Measurements from ENCODE around the gene USH1G. TPM values are rescaled to one million over a fixed set of nuclear protein-coding genes. Genes with fewer than 3 reads are reported as not detected.

The USH1G gene
- total and polyA plus RNA-seq, 2 of the 13 experiments (the other 11 are each of a cell fraction or from before 2014, with no cell fraction given), result 0.04 TPM; not detected in 1

GRCh38 chr17:74947041-74947754 is 24.1 kb upstream of the USH1G start:
- no peak overlapping the region for H3K4me3 ChIP-seq (replicated peaks in 1 of 3; ENCODE audit: insufficient read depth in 1 of 3, low read depth in 2 of 3, low read length in 3 of 3)
- POLR2A ChIA-PET, result no interaction called here
- H2AFZ ChIP-seq (ENCODE audit: low read length), result no peak overlapping the region
- peak; percentile 97 for TF ChIP-seq ZNF329 (CRISPR knock-in tag; IDR thresholded peaks at IDR 0.05; ENCODE audit: low read depth)
- TF ChIP-seq, protein P1, sequence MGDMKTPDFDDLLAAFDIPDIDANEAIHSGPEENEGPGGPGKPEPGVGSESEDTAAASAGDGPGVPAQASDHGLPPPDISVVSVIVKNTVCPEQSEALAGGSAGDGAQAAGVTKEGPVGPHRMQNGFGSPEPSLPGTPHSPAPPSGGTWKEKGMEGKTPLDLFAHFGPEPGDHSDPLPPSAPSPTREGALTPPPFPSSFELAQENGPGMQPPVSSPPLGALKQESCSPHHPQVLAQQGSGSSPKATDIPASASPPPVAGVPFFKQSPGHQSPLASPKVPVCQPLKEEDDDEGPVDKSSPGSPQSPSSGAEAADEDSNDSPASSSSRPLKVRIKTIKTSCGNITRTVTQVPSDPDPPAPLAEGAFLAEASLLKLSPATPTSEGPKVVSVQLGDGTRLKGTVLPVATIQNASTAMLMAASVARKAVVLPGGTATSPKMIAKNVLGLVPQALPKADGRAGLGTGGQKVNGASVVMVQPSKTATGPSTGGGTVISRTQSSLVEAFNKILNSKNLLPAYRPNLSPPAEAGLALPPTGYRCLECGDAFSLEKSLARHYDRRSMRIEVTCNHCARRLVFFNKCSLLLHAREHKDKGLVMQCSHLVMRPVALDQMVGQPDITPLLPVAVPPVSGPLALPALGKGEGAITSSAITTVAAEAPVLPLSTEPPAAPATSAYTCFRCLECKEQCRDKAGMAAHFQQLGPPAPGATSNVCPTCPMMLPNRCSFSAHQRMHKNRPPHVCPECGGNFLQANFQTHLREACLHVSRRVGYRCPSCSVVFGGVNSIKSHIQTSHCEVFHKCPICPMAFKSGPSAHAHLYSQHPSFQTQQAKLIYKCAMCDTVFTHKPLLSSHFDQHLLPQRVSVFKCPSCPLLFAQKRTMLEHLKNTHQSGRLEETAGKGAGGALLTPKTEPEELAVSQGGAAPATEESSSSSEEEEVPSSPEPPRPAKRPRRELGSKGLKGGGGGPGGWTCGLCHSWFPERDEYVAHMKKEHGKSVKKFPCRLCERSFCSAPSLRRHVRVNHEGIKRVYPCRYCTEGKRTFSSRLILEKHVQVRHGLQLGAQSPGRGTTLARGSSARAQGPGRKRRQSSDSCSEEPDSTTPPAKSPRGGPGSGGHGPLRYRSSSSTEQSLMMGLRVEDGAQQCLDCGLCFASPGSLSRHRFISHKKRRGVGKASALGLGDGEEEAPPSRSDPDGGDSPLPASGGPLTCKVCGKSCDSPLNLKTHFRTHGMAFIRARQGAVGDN (CRISPR knock-in tag; IDR thresholded peaks at IDR 0.05), result peak; percentile 9; the same call in 1 of the 2 replicates
- TF ChIP-seq, protein P2, sequence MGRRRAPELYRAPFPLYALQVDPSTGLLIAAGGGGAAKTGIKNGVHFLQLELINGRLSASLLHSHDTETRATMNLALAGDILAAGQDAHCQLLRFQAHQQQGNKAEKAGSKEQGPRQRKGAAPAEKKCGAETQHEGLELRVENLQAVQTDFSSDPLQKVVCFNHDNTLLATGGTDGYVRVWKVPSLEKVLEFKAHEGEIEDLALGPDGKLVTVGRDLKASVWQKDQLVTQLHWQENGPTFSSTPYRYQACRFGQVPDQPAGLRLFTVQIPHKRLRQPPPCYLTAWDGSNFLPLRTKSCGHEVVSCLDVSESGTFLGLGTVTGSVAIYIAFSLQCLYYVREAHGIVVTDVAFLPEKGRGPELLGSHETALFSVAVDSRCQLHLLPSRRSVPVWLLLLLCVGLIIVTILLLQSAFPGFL (CRISPR knock-in tag; IDR thresholded peaks at IDR 0.05), result no peak
- peaks cover 18 to 69% of the 10 kb centered on the region in 2 experiments for H3K27me3 ChIP-seq (ENCODE audit: control insufficient read depth in 1 of 2, insufficient read depth in 2 of 2, low read length in 2 of 2)
- H3K4me2 ChIP-seq (ENCODE audit: low read depth, low read length), result no peak overlapping the region
- DNase-seq (ENCODE audit: low spot score), result no peak
- in situ Hi-C loops (cut with HindIII; ENCODE audit: extremely low pct_ligation_motif_present, low pct_unique_long_range_greater_than_20kb) (no loop called here), intact Hi-C loops (cut with micrococcal nuclease; ENCODE audit: unreplicated experiment) (no loop called here)
- WGBS (ENCODE audit: low lambda C conversion rate), result 42% methylated on average over 8 of the region's 17 CpGs
- no peak for ATAC-seq
- FAIRE-seq, result no peak
- no peaks in the 10 kb centered on the region for H3K36me3 ChIP-seq (replicated peaks in 1 of 2; ENCODE audit: control insufficient read depth in 1 of 2, insufficient read depth in 2 of 2, low read length in 2 of 2)
- CTCF ChIA-PET (ENCODE audit: low intra/inter-chr PET ratio, low total read pairs), result no interaction called here
- H3K79me2 ChIP-seq (ENCODE audit: insufficient read depth, low read length), result no peaks in the 10 kb centered on the region
- BruUV-seq (replicated peaks), result no TSS peak
- H3K27ac ChIP-seq (ENCODE audit: extremely low read length, insufficient read depth, low read length), result no peak overlapping the region
- no peaks in the 10 kb centered on the region for H3K4me1 ChIP-seq (ENCODE audit: insufficient read depth, low read length)
- no peak overlapping the region for H3K9ac ChIP-seq (ENCODE audit: insufficient read depth, low read depth, low read length)
- no peaks in the 10 kb centered on the region for H4K20me1 ChIP-seq (ENCODE audit: insufficient read depth, low read length)
- H3K9me3 ChIP-seq (ENCODE audit: low read length), result no peaks in the 10 kb centered on the region

Data from HepG2 (cell line).